ENCODE results near the gene ACTL8. TPM values are rescaled to one million over a fixed set of nuclear protein-coding genes. Genes with fewer than 3 reads are reported as not detected.

The ACTL8 gene
- total RNA-seq, 1 donor: not detected

DNA sequence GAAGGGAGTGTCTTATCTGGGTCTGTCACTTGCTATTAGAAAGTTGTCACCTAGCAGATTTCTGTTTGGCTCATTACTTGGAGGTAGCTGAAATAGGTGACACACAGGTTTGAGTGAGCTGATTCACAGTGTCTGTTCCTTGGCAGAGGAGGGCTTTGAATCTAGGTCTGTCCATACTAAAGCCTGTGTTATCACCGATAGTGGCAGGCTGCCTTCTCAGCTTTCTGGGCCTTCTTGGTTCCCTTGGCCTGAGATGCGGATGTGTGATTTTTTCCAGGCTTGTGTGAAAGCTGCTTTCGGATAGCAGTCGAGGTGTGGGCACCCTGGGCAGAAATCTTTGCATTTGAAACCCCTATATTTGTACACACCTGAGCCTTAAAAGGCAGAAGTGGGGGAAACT lies 73.9 kb downstream of the ACTL8 start:
- Histone ChIP-seq H3K4me3 (ENCODE audit: low read length) (no peak overlapping the region), H3K4me1 (ENCODE audit: insufficient read depth, low read length) (no peaks in the 10 kb centered on the region), H3K27me3 (ENCODE audit: insufficient read depth, low read length) (no peaks in the 10 kb centered on the region), H3K9me3 (ENCODE audit: low read depth, low read length) (no peaks in the 10 kb centered on the region)

DNA sequence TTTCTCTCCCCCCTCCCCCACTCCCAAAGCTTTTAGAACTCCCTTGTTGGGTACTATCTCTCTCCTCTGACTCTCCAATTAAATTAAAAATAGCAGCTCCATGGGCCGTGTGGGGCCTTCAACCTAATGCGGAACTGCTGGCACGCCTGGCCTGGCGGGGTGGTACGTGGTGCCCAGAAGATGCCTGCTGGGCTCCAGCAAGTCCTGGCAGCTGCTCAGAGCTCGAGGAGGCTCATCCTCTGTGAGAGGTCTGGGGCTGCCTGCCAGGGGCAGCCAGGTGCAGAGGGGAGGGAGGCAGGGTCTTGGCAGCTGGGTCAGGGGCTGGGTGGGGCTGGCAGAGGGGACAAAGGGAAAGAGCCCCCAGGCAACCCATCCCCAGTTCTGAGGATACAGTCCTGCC lies 74.4 kb downstream of the ACTL8 start:
- no peaks in the 10 kb centered on the region for H3K27me3 ChIP-seq (ENCODE audit: insufficient read depth, low read length)
- H3K4me1 ChIP-seq (ENCODE audit: insufficient read depth, low read length): no peaks in the 10 kb centered on the region
- no peak overlapping the region for H3K4me3 ChIP-seq (ENCODE audit: low read length)
- H3K9me3 ChIP-seq (ENCODE audit: low read depth, low read length): no peaks in the 10 kb centered on the region

DNA sequence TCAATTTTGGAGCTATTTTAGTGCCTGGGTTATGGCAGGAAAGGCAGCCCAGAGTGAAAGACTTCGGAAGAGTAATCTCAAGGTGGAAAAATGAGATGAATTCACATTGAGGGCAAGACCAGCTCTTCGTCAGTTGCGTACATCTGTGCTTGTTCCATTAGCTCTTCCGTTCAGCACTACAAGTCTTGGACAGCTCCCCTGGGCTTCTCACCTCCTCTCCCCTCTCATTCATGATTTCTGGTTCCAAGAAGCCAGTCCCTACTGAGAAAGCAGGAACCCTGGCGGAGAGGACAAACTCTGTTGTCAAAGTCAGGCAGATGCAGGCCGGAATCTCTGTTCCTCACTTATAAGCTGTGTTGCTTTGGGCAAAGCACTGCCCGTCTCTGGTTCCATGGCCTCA lies 76.5 kb downstream of the ACTL8 start:
- no peaks in the 10 kb centered on the region for H3K27me3 ChIP-seq (ENCODE audit: insufficient read depth, low read length)
- no peaks in the 10 kb centered on the region for H3K4me1 ChIP-seq (ENCODE audit: insufficient read depth, low read length)
- H3K9me3 ChIP-seq (ENCODE audit: low read depth, low read length): no peaks in the 10 kb centered on the region
- H3K4me3 ChIP-seq (ENCODE audit: low read length): no peak overlapping the region

DNA sequence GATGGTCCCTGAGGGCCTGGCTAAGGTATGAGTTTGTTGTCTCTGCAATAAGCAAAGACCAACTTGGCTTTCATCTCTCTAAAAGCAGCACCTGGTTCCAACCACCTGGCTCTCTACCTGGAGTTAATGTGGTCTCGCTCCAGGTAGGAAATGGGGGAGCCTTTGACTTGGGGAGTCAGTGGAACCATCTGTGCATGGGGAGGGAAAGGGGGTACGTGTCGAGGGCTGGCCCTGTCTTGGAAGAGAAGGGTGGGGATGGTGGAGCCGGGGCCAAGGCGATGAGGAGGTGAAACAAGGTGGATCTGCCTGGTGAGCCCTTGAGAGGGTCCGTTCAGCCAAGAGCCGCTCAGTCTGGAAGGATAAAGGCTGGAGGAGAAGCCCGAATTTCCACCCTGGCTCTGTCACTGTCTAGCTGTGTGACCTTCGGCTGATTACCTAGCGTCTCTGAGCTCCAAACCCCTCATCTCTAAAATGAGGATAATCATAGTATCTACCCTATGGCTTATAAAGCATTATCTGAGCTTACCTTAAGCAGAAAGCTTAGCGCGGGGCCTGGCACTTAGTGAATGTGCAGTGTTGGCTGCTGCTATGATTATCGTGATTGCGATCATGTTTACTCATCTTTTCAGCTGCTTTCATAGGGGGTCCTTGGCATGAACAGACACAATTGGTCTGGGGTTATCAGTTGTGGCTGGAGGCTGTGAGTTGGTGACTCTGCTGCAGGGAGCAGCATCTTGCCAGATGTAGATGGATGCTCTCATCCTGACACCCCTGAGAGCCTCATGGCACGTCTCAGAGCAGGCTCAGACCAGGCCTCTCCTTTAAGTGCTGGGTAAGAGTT lies 78.7 kb downstream of the ACTL8 start:
- no peaks in the 10 kb centered on the region for H3K4me1 ChIP-seq (ENCODE audit: insufficient read depth, low read length)
- no peaks in the 10 kb centered on the region for H3K9me3 ChIP-seq (ENCODE audit: low read depth, low read length)
- no peaks in the 10 kb centered on the region for H3K27me3 ChIP-seq (ENCODE audit: insufficient read depth, low read length)
- no peak overlapping the region for H3K4me3 ChIP-seq (ENCODE audit: low read length)

DNA sequence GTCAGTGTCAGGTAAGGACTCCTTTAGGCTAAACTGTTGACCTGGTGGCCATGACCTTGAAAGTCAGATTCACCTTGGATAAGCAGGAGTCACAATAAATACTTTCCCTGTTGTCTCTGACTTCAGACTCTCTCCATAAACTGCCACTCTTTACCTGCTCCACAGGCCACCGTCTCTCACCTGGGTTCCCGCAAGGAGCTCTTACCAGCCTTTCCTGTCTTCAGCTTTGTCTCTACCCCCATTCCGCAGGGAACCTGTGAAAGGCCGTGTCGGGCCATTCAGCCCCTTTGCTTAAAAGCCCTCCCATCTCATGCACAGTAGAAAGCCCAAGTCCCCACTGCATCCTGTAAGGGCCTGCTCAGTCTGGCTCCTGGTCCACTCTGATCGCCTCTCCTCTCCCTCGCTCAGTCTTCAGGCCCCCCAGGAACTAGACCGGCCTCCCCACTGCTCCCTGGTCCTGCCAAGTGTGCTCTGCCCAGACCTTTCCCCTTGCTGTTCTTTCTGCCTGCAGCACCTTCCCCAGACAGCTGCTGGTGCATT lies 79.5 kb downstream of the ACTL8 start:
- H3K27me3 ChIP-seq (ENCODE audit: insufficient read depth, low read length): no peaks in the 10 kb centered on the region
- H3K4me1 ChIP-seq (ENCODE audit: insufficient read depth, low read length): no peaks in the 10 kb centered on the region
- H3K9me3 ChIP-seq (ENCODE audit: low read depth, low read length): no peaks in the 10 kb centered on the region
- H3K4me3 ChIP-seq (ENCODE audit: low read length): no peak overlapping the region

DNA sequence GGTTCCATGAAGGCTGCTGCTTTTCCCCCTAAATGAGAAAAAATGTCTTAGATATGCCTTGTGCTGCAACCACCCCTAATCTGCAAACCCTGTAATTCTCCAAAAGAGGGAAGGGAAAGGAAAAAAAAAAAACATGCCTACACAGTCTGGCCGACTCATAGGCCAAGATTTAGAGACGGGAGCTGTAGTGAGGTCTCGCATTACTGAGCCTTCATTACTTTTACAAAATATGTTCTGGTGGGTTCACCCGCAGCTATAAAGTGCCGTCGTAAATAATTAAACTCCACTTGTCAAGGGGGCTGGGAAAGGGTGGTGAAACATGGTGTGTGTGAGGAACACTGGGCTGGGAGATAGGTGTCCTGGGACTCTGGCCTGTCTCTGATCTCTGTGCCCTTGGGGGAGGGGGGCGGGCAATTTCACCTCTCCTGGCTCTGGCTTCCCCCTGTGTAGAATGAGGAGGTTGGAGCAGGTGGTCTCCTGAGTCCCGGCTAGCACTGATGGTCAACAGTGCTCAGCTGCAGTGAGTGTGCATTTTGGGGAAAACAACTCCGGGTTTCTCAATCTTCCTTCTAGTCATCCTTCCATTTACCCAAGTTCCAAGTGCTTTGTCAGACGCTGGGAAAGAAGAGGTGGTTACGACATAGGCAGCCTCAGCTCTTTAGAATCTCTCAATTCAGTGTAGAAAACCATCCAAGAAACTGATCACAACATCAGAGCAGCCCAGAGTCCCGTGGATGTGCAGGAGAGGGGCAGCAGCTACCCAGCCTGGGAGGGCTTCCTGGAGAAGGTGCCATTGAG lies 82.3 kb downstream of the ACTL8 start:
- Histone ChIP-seq H3K9me3 (ENCODE audit: low read depth, low read length) (no peaks in the 10 kb centered on the region), H3K4me1 (ENCODE audit: insufficient read depth, low read length) (no peaks in the 10 kb centered on the region), H3K4me3 (ENCODE audit: low read length) (no peak overlapping the region), H3K27me3 (ENCODE audit: insufficient read depth, low read length) (no peaks in the 10 kb centered on the region)

DNA sequence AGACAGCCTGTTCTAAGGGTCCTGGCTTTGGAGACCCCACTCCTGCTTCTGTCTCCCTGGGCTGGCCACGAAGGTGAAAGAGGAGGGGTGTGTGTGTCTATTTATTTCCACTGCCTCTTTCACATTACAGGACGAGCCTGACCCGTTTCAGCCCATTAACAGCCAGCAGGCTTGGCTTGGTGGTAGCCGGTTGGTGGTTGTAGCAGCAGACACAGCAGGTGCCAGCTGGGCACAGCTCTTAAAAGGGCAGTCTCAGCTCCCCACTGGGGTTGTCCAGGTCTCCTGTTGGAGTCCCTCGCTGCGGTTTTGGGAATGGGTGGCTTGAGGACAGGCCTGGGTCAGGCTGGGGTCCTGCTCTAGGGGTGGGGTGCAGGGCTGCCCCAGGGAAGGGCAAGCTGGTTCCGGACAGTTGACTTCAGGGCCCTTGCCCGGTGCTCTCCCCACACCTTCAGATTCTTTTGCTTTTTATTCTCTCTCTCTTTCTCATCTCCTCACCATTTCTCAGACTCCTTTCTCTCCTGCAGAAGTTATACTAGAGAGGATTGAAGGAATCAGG lies 84.6 kb downstream of the ACTL8 start:
- Histone ChIP-seq H3K9me3 (ENCODE audit: low read depth, low read length) (no peaks in the 10 kb centered on the region), H3K4me3 (ENCODE audit: low read length) (no peak overlapping the region), H3K4me1 (ENCODE audit: insufficient read depth, low read length) (no peaks in the 10 kb centered on the region)

DNA sequence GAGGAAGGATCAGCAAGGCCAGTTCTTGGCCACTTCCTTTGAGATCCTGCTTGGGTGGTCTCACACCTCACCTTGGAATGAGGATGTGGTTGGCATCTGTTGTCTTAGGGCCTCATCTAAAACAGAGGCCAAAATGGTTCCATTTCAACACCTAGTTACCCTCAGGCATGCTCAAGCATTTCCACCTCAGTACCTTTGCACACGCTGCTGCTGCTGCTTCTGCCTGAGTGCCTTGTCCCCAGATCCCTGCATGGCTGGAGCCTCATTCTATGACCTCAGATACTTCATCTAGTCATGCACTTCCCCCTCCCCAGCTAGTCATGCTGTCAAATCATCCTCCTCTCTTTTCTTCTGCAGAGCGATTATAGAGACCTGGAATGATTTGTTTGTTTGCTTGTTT lies 86.8 kb downstream of the ACTL8 start:
- Histone ChIP-seq H3K27me3 (ENCODE audit: insufficient read depth, low read length) (no peaks in the 10 kb centered on the region), H3K9me3 (ENCODE audit: low read depth, low read length) (no peaks in the 10 kb centered on the region), H3K4me1 (ENCODE audit: insufficient read depth, low read length) (no peaks in the 10 kb centered on the region), H3K4me3 (ENCODE audit: low read length) (no peak overlapping the region)

More for the DNA sequence above, 84.6 kb downstream of the ACTL8 start:
- H3K27me3 ChIP-seq (ENCODE audit: insufficient read depth, low read length): no peaks in the 10 kb centered on the region

DNA sequence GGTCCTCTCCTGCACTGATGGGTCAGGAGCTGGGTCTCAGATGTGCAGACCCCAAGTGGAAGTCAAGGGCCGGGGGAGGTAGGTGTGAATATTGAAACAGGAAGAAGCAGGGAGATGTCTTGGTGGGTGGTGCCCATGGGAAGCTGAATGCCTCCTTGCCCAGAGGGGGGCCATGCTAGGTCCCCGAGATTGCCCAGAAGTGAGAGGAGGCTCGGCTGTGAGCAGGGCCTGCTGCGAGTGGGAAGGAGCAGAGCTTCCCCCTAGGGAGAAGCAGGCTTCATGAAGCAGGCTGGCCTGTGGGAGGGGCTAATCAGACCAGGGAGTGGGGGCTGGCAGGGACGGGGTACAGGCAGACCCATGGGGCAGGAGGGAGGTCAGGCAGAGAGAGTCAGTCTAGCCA lies 87.6 kb downstream of the ACTL8 start:
- H3K4me3 ChIP-seq (ENCODE audit: low read length): no peak overlapping the region
- H3K9me3 ChIP-seq (ENCODE audit: low read depth, low read length): no peaks in the 10 kb centered on the region
- no peaks in the 10 kb centered on the region for H3K27me3 ChIP-seq (ENCODE audit: insufficient read depth, low read length)
- H3K4me1 ChIP-seq (ENCODE audit: insufficient read depth, low read length): no peaks in the 10 kb centered on the region

DNA sequence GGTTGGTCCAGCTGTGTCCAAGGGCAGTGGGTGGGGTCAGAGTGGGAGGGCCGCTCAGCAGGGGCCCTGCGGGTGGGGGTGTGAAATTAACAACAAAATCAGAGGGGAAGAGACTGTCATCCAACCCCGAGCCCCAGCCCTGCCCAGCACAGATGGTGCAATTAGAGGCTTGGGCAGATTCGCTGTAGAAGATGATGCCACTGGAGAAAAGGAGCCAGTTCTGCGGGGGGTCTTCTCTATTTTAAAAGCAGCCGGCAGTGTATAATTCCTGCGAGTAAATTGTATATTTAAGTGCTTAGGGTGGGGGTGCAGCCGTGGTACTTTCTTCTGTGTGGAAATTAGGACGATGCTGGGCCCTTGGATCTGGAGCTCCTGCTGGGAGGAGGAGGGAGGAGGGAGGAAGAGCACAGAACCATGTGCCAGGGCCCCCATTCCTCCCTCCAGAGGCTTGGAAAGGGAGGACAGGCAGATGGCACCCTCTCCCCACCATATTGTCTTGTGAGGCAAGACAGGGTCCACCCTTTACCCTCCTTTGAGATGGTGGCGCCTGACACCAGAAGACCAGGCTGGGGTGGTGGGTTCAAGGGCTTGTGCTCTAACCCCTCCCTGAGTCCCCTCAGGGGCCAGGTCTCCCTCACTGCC lies 89.2 kb downstream of the ACTL8 start:
- no peak overlapping the region for H3K4me3 ChIP-seq (ENCODE audit: low read length)
- H3K9me3 ChIP-seq (ENCODE audit: low read depth, low read length): no peaks in the 10 kb centered on the region
- no peaks in the 10 kb centered on the region for H3K4me1 ChIP-seq (ENCODE audit: insufficient read depth, low read length)
- H3K27me3 ChIP-seq (ENCODE audit: insufficient read depth, low read length): no peaks in the 10 kb centered on the region

DNA sequence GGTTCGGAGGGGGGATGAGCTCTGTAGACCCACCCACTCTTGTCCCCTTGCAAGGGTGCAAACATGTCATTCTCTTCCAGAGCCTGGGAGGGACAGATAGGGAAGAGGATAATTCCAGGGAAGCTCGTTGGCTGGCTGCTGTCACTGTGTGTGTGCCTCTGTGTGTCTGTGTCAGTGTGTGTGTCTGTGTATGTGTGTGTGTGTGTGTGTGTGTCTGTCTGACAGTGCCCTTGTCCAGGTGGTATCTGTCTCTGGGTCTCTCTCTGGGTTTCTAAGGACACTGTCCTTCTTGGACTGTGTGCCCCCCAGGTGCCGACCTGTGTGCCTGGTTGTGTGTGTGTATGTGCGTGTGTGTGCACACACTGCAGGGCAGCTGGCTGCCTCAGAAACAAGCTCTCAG lies 90.5 kb downstream of the ACTL8 start:
- Histone ChIP-seq H3K27me3 (ENCODE audit: insufficient read depth, low read length) (no peaks in the 10 kb centered on the region), H3K4me3 (ENCODE audit: low read length) (no peak overlapping the region), H3K9me3 (ENCODE audit: low read depth, low read length) (no peaks in the 10 kb centered on the region), H3K4me1 (ENCODE audit: insufficient read depth, low read length) (no peaks in the 10 kb centered on the region)

DNA sequence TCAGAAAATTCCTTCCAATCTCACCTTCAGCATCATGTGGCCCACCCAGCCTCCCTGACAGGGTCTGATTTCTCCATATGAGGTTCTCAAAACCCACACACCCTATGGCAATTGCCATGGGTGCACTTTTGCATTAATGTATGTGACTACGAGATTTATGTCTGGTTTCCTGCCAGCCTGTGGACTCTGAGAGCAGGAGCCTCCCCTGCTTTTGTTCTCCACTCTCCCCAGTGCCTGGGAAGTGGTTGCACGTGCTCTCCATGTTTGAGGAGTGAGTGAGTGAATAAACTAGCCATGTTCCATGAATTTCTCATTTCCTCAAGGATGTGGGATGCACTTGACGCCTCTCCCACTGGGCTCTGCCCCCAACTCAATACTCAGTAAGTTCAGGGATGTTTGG lies 91.2 kb downstream of the ACTL8 start:
- Histone ChIP-seq H3K4me1 (ENCODE audit: insufficient read depth, low read length) (no peaks in the 10 kb centered on the region), H3K27me3 (ENCODE audit: insufficient read depth, low read length) (no peaks in the 10 kb centered on the region), H3K9me3 (ENCODE audit: low read depth, low read length) (no peaks in the 10 kb centered on the region), H3K4me3 (ENCODE audit: low read length) (no peak overlapping the region)

DNA sequence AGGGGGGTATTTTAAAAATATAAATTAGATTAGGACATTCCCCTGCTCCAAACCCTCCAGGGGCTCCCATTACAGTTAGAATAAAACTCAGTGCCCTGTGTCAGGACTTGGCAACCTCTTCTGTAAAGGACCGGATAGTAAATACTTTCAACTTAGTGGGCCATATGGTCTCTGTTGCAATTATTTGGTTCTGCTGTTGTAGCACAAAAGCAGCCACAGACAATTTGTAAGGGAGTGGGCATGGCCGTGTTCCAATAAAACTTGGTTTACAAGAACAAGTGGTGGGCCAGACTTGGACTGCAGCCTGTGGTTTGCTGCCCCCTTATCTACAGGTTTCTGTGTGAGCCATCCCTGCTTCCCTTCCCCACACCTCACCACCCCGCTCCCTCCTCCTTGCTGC lies 92.0 kb downstream of the ACTL8 start:
- no peak overlapping the region for H3K4me3 ChIP-seq (ENCODE audit: low read length)
- no peaks in the 10 kb centered on the region for H3K9me3 ChIP-seq (ENCODE audit: low read depth, low read length)
- no peaks in the 10 kb centered on the region for H3K27me3 ChIP-seq (ENCODE audit: insufficient read depth, low read length)
- no peaks in the 10 kb centered on the region for H3K4me1 ChIP-seq (ENCODE audit: insufficient read depth, low read length)

DNA sequence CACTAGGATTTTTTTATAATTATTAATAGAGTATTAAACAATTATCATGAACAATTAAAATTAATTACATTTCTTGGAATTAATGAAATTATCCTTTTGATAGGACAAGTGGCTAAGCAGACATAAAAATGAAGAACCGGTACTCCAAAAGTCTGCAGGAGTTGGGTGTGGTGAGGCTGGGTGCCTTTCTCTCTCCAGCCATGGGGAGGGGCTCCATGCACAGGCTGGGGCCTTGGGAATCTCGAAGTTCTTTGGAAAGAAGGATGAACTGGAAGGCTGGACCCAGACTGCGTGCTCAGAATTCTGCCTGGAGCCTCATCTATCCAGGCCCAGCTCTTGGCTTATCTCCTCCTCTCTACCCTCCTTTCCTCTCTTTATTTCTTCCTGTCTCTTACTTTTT lies 94.1 kb downstream of the ACTL8 start:
- H3K9me3 ChIP-seq (ENCODE audit: low read depth, low read length): no peaks in the 10 kb centered on the region
- no peaks in the 10 kb centered on the region for H3K4me1 ChIP-seq (ENCODE audit: insufficient read depth, low read length)
- H3K4me3 ChIP-seq (ENCODE audit: low read length): no peak overlapping the region
- H3K27me3 ChIP-seq (ENCODE audit: insufficient read depth, low read length): no peaks in the 10 kb centered on the region

DNA sequence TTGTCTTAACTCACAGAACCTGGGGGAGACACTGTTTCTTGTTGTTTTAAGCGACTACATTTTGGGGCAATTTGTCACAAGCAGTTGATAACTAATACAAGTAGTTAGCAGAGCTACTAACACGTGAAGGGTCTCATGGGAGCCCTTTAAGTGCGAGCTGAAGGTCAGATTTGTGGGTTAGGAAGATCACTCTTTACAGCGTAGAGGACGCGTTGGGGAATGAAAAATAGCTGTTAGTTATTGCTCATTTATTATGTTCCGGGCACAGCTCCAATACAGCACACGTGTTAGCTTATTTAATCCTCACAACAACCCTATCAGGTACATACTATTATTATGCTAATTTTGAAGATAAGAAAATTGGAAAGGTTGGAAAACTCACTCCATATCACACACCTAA lies 95.9 kb downstream of the ACTL8 start:
- Histone ChIP-seq H3K9me3 (ENCODE audit: low read depth, low read length) (no peaks in the 10 kb centered on the region), H3K4me3 (ENCODE audit: low read length) (no peak overlapping the region), H3K4me1 (ENCODE audit: insufficient read depth, low read length) (no peaks in the 10 kb centered on the region)

More for the DNA sequence above, 95.9 kb downstream of the ACTL8 start:
- no peaks in the 10 kb centered on the region for H3K27me3 ChIP-seq (ENCODE audit: insufficient read depth, low read length)

All from mononuclear cell (primary cell).